WTC11 (cell line): ENCODE measurements around the gene RNF215.

Source experiments
- ELF4 ChIP-seq: sonication (generic); formaldehyde crosslinking; IDR thresholded peaks from 2 replicates; pipeline ENCODE4 v1.8.1; 2022; ENCODE audit warnings: low read depth, mild to moderate bottlenecking, moderate library complexity, missing genetic modification reagents
- ESRRA ChIP-seq: sonication (generic); formaldehyde crosslinking; IDR thresholded peaks from 2 replicates; pipeline ENCODE4 v1.8.1; 2022; ENCODE audit warnings: mild to moderate bottlenecking, missing genetic modification reagents, borderline replicate concordance
- MYBL2 ChIP-seq: sonication (generic); formaldehyde crosslinking; IDR thresholded peaks from 2 replicates; pipeline ENCODE4 v1.8.1; 2023; ENCODE audit warnings: mild to moderate bottlenecking, moderate library complexity, missing genetic modification reagents
- TCF7 ChIP-seq: sonication (generic); formaldehyde crosslinking; IDR thresholded peaks from 2 replicates; pipeline ENCODE4 v1.8.0; 2022; ENCODE audit warnings: mild to moderate bottlenecking, low read depth, missing genetic modification reagents, moderate library complexity
- TF ChIP-seq, protein P1 (sequence below): sonication (generic); formaldehyde crosslinking; IDR thresholded peaks from 2 replicates; pipeline ENCODE4 v1.8.1; 2023; ENCODE audit warnings: mild to moderate bottlenecking, missing genetic modification reagents, moderate library complexity
- TF ChIP-seq, protein P2 (sequence below): fragments of 200-600 bp; IDR thresholded peaks from 2 replicates; pipeline ENCODE4 v1.8.0; 2022; ENCODE audit warnings: antibody characterized with exemption
- TF ChIP-seq, protein P3 (sequence below): fragments of 250-450 bp; sonication (Bioruptor Pico); IDR thresholded peaks from 2 replicates; pipeline ENCODE4 v1.9.0; 2021; ENCODE audit warnings: mild to moderate bottlenecking, borderline replicate concordance
- TF ChIP-seq, protein P4 (sequence below): sonication (generic); formaldehyde crosslinking; IDR thresholded peaks from 2 replicates; pipeline ENCODE4 v1.8.0; 2022; ENCODE audit warnings: mild to moderate bottlenecking, missing genetic modification reagents

DNA sequence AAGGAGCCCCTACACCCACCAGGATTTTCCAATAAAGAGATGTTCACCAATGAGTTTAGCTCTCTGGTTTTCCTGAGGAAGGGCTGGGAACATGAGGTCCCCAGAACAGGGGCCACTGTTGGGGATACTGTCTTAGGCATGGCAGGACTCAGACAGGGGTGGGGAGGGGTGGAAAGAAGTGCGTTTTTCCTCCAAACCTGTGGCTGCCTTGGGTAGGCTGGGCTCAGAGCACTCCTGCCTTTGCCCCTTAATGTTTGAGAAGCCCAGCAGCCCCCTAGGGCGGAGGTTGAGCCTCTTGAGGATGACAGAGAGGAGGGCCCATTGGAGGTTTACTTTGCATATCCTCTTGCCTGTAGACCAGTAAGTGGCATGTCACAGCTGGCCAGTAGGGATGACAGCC lies 49.0 kb upstream of the RNF215 start:
- TF ChIP-seq, protein P1, sequence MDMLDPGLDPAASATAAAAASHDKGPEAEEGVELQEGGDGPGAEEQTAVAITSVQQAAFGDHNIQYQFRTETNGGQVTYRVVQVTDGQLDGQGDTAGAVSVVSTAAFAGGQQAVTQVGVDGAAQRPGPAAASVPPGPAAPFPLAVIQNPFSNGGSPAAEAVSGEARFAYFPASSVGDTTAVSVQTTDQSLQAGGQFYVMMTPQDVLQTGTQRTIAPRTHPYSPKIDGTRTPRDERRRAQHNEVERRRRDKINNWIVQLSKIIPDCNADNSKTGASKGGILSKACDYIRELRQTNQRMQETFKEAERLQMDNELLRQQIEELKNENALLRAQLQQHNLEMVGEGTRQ (CRISPR knock-in tag) = no peak
- TF ChIP-seq, protein P2, sequence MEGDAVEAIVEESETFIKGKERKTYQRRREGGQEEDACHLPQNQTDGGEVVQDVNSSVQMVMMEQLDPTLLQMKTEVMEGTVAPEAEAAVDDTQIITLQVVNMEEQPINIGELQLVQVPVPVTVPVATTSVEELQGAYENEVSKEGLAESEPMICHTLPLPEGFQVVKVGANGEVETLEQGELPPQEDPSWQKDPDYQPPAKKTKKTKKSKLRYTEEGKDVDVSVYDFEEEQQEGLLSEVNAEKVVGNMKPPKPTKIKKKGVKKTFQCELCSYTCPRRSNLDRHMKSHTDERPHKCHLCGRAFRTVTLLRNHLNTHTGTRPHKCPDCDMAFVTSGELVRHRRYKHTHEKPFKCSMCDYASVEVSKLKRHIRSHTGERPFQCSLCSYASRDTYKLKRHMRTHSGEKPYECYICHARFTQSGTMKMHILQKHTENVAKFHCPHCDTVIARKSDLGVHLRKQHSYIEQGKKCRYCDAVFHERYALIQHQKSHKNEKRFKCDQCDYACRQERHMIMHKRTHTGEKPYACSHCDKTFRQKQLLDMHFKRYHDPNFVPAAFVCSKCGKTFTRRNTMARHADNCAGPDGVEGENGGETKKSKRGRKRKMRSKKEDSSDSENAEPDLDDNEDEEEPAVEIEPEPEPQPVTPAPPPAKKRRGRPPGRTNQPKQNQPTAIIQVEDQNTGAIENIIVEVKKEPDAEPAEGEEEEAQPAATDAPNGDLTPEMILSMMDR = no peak
- TF ChIP-seq ELF4 (CRISPR knock-in tag) = no peak
- TF ChIP-seq MYBL2 (CRISPR knock-in tag) = no peak
- no peak for TF ChIP-seq ESRRA (CRISPR knock-in tag)
- TF ChIP-seq, protein P3, sequence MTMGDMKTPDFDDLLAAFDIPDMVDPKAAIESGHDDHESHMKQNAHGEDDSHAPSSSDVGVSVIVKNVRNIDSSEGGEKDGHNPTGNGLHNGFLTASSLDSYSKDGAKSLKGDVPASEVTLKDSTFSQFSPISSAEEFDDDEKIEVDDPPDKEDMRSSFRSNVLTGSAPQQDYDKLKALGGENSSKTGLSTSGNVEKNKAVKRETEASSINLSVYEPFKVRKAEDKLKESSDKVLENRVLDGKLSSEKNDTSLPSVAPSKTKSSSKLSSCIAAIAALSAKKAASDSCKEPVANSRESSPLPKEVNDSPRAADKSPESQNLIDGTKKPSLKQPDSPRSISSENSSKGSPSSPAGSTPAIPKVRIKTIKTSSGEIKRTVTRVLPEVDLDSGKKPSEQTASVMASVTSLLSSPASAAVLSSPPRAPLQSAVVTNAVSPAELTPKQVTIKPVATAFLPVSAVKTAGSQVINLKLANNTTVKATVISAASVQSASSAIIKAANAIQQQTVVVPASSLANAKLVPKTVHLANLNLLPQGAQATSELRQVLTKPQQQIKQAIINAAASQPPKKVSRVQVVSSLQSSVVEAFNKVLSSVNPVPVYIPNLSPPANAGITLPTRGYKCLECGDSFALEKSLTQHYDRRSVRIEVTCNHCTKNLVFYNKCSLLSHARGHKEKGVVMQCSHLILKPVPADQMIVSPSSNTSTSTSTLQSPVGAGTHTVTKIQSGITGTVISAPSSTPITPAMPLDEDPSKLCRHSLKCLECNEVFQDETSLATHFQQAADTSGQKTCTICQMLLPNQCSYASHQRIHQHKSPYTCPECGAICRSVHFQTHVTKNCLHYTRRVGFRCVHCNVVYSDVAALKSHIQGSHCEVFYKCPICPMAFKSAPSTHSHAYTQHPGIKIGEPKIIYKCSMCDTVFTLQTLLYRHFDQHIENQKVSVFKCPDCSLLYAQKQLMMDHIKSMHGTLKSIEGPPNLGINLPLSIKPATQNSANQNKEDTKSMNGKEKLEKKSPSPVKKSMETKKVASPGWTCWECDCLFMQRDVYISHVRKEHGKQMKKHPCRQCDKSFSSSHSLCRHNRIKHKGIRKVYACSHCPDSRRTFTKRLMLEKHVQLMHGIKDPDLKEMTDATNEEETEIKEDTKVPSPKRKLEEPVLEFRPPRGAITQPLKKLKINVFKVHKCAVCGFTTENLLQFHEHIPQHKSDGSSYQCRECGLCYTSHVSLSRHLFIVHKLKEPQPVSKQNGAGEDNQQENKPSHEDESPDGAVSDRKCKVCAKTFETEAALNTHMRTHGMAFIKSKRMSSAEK = no peak
- no peak for TF ChIP-seq TCF7
- TF ChIP-seq, protein P4, sequence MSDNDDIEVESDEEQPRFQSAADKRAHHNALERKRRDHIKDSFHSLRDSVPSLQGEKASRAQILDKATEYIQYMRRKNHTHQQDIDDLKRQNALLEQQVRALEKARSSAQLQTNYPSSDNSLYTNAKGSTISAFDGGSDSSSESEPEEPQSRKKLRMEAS (CRISPR knock-in tag) = no peak
